ENCODE measurements around the gene LRCH1. TPM values are rescaled to one million over a fixed set of nuclear protein-coding genes. Genes with fewer than 3 reads are reported as not detected.

LRCH1 gene
- total and polyA plus RNA-seq, 2 donors (not counting 1 experiment from before 2014, with no cell fraction given), result 12.0 to 12.4 TPM

- Histone ChIP-seq H3K9ac (ENCODE audit: insufficient read depth, low read length) (no peak overlapping the region), H3K79me2 (ENCODE audit: control insufficient read depth, insufficient read depth, low read length) (peaks cover 17% of the 10 kb centered on the region), H3K27ac (ENCODE audit: insufficient read depth, low read length) (no peak overlapping the region), H3K9me3 (ENCODE audit: control insufficient read depth, insufficient read depth, low read depth, low read length) (no peaks in the 10 kb centered on the region), H3K4me2 (ENCODE audit: extremely low read depth, insufficient read depth, low read length) (no peak overlapping the region), H3K4me1 (ENCODE audit: control insufficient read depth, extremely low read depth, insufficient read depth, low read length) (peaks cover 19% of the 10 kb centered on the region), H3K4me3 (replicated peaks in 1 of 4; ENCODE audit: control extremely low read depth in 1 of 4, insufficient read depth in 1 of 4, low read depth in 3 of 4, low read length in 4 of 4) (no peak overlapping the region), H3K36me3 (ENCODE audit: control insufficient read depth, insufficient read depth, low read length) (no peaks in the 10 kb centered on the region), H4K20me1 (ENCODE audit: control insufficient read depth, extremely low read depth, insufficient read depth, low read length) (no peaks in the 10 kb centered on the region), H3K27me3 (ENCODE audit: control insufficient read depth, insufficient read depth, low read length) (no peaks in the 10 kb centered on the region), H2AFZ (ENCODE audit: low read length) (no peak overlapping the region)
- DNase-seq (ENCODE audit: low read depth in 2 of 2), result no peak
- TF ChIP-seq EZH2 (IDR thresholded peaks at IDR 0.05; ENCODE audit: low read length, missing control alignments), result no peak
- TF ChIP-seq, protein P1, sequence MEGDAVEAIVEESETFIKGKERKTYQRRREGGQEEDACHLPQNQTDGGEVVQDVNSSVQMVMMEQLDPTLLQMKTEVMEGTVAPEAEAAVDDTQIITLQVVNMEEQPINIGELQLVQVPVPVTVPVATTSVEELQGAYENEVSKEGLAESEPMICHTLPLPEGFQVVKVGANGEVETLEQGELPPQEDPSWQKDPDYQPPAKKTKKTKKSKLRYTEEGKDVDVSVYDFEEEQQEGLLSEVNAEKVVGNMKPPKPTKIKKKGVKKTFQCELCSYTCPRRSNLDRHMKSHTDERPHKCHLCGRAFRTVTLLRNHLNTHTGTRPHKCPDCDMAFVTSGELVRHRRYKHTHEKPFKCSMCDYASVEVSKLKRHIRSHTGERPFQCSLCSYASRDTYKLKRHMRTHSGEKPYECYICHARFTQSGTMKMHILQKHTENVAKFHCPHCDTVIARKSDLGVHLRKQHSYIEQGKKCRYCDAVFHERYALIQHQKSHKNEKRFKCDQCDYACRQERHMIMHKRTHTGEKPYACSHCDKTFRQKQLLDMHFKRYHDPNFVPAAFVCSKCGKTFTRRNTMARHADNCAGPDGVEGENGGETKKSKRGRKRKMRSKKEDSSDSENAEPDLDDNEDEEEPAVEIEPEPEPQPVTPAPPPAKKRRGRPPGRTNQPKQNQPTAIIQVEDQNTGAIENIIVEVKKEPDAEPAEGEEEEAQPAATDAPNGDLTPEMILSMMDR (conservative IDR thresholded peaks at IDR 0.05 in 1 of 2, IDR thresholded peaks at IDR 0.05 in 1 of 2; ENCODE audit: low read depth in 1 of 2, low read length in 2 of 2), result no peak
Measured at GRCh38 chr13:46638262-46638661, 85.3 kb downstream of the LRCH1 start.

- H3K36me3 ChIP-seq (ENCODE audit: control insufficient read depth, insufficient read depth, low read length), result no peaks in the 10 kb centered on the region
- no peaks in the 10 kb centered on the region for H4K20me1 ChIP-seq (ENCODE audit: control insufficient read depth, extremely low read depth, insufficient read depth, low read length)
- H3K4me3 ChIP-seq (replicated peaks in 1 of 4; ENCODE audit: control extremely low read depth in 1 of 4, insufficient read depth in 1 of 4, low read depth in 3 of 4, low read length in 4 of 4), result no peak overlapping the region
- no peaks in the 10 kb centered on the region for H3K9me3 ChIP-seq (ENCODE audit: control insufficient read depth, insufficient read depth, low read depth, low read length)
- peaks cover 19% of the 10 kb centered on the region for H3K4me1 ChIP-seq (ENCODE audit: control insufficient read depth, extremely low read depth, insufficient read depth, low read length)
- no peak overlapping the region for H2AFZ ChIP-seq (ENCODE audit: low read length)
- TF ChIP-seq, protein P1 (conservative IDR thresholded peaks at IDR 0.05 in 1 of 2, IDR thresholded peaks at IDR 0.05 in 1 of 2; ENCODE audit: low read depth in 1 of 2, low read length in 2 of 2), result no peak
- TF ChIP-seq EZH2 (IDR thresholded peaks at IDR 0.05; ENCODE audit: low read length, missing control alignments), result no peak
- peak overlapping the region; percentile 32 for H3K4me2 ChIP-seq (ENCODE audit: extremely low read depth, insufficient read depth, low read length)
- H3K9ac ChIP-seq (ENCODE audit: insufficient read depth, low read length), result no peak overlapping the region
- no peak overlapping the region for H3K27ac ChIP-seq (ENCODE audit: insufficient read depth, low read length)
- DNase-seq (ENCODE audit: low read depth in 2 of 2), result peak in 1 of 2 donors; percentile 56
- no peaks in the 10 kb centered on the region for H3K27me3 ChIP-seq (ENCODE audit: control insufficient read depth, insufficient read depth, low read length)
- H3K79me2 ChIP-seq (ENCODE audit: control insufficient read depth, insufficient read depth, low read length), result peaks cover 21% of the 10 kb centered on the region
Measured at GRCh38 chr13:46639033-46639981, 86.3 kb downstream of the LRCH1 start.

DNA sequence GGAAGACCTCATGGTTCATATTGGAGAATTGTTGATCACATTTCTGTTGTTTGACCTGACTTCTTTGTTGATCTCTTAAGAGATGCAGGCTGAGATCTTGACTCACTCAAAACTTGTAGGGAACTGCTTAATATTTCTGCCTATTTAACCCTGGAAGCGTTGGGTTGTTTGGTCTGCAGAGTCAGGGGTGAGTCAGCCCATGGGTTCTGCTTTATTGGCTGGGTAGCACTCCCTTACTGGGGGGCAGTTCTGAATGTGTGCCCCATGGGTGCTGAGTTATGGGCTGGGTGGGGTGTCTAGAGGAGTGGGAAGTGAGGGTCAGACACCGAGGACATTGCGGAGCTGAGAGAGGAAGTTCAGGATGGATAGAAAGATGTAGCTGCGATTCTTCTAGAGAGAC, 87.9 kb downstream of the LRCH1 start:
- no peaks in the 10 kb centered on the region for H3K36me3 ChIP-seq (ENCODE audit: control insufficient read depth, insufficient read depth, low read length)
- DNase-seq (ENCODE audit: low read depth in 2 of 2), result peak; percentile 28 to 46
- H3K9me3 ChIP-seq (ENCODE audit: control insufficient read depth, insufficient read depth, low read depth, low read length), result no peaks in the 10 kb centered on the region
- H2AFZ ChIP-seq (ENCODE audit: low read length), result no peak overlapping the region
- H3K27ac ChIP-seq (ENCODE audit: insufficient read depth, low read length), result no peak overlapping the region
- H3K4me2 ChIP-seq (ENCODE audit: extremely low read depth, insufficient read depth, low read length), result no peak overlapping the region
- no peaks in the 10 kb centered on the region for H3K27me3 ChIP-seq (ENCODE audit: control insufficient read depth, insufficient read depth, low read length)
- TF ChIP-seq, protein P1 (conservative IDR thresholded peaks at IDR 0.05 in 1 of 2, IDR thresholded peaks at IDR 0.05 in 1 of 2; ENCODE audit: low read depth in 1 of 2, low read length in 2 of 2), result no peak
- no peak for TF ChIP-seq EZH2 (IDR thresholded peaks at IDR 0.05; ENCODE audit: low read length, missing control alignments)
- H3K4me3 ChIP-seq (replicated peaks in 1 of 4; ENCODE audit: control extremely low read depth in 1 of 4, insufficient read depth in 1 of 4, low read depth in 3 of 4, low read length in 4 of 4), result no peak overlapping the region
- peaks cover 19% of the 10 kb centered on the region for H3K4me1 ChIP-seq (ENCODE audit: control insufficient read depth, extremely low read depth, insufficient read depth, low read length)
- H3K9ac ChIP-seq (ENCODE audit: insufficient read depth, low read length), result no peak overlapping the region
- H4K20me1 ChIP-seq (ENCODE audit: control insufficient read depth, extremely low read depth, insufficient read depth, low read length), result no peaks in the 10 kb centered on the region
- peaks cover 19% of the 10 kb centered on the region for H3K79me2 ChIP-seq (ENCODE audit: control insufficient read depth, insufficient read depth, low read length)

All from fibroblast of lung (primary cell).